OCI-LY3 (cell line): ENCODE data around the gene TSPYL6.

Experiments used
- H2AFZ ChIP-seq: fragments of 200-600, 300-600 bp; shearing (Covaris generic); 2 replicates; pipeline ENCODE4 v1.6.0; 2014; ENCODE audit warnings: antibody characterized with exemption, low read depth, low read length
- H3K27ac ChIP-seq: fragments of 200-600, 300-600 bp; sonication (generic); 2 replicates; pipeline ENCODE4 v1.5.1; 2014; ENCODE audit warnings: mild to moderate bottlenecking, low read length, moderate library complexity, mixed read lengths
- H3K27me3 ChIP-seq: fragments of 200-600, 300-600 bp; sonication (generic); 2 replicates; pipeline ENCODE4 v1.6.1; 2014; ENCODE audit warnings: low read depth, low read length, mixed read lengths
- H3K36me3 ChIP-seq: fragments of 200-600, 300-600 bp; sonication (generic); replicated peaks from 2 replicates; pipeline ENCODE3; 2014; ENCODE audit warnings: low read depth, low read length, mixed read lengths
- H3K4me1 ChIP-seq: fragments of 300-600, 200-600 bp; sonication (generic); 2 replicates; pipeline ENCODE4 v1.6.1; 2014; ENCODE audit warnings: low read length, mixed read lengths
- H3K4me2 ChIP-seq: fragments of 200-600, 300-600 bp; sonication (generic); 2 replicates; pipeline ENCODE4 v1.6.1; 2014; ENCODE audit warnings: low read length, mixed read lengths
- H3K4me3 ChIP-seq: fragments of 300-600, 200-600 bp; sonication (generic); 2 replicates; pipeline ENCODE4 v1.5.1; 2014; ENCODE audit warnings: antibody characterized with exemption, mild to moderate bottlenecking, low read length, moderate library complexity
- H3K79me2 ChIP-seq: fragments of 300-600, 200-600 bp; shearing (Covaris generic); 2 replicates; pipeline ENCODE4 v1.6.1; 2014; ENCODE audit warnings: mild to moderate bottlenecking, low read length, mixed read lengths
- H3K9ac ChIP-seq: fragments of 300-600, 200-600 bp; shearing (Covaris generic); 2 replicates; pipeline ENCODE4 v1.6.0; 2014; ENCODE audit warnings: mild to moderate bottlenecking, low read length, moderate library complexity
- H3K9me3 ChIP-seq: fragments of 200-600, 300-600 bp; shearing (Covaris generic); 2 replicates; pipeline ENCODE4 v1.6.1; 2014; ENCODE audit warnings: low read length, mixed read lengths; ENCODE audit not compliant: insufficient read depth
- H4K20me1 ChIP-seq: fragments of 200-600, 300-600 bp; sonication (generic); 2 replicates; pipeline ENCODE4 v1.6.1; 2016; ENCODE audit warnings: low read length, mixed read lengths; ENCODE audit not compliant: insufficient read depth
- CTCF ChIP-seq: fragments of 200-600, 300-600 bp; sonication (generic); IDR thresholded peaks from 2 replicates; pipeline ENCODE4 v1.5.1; 2014; ENCODE audit warnings: antibody characterized with exemption, low read length, low read depth
- EZH2phosphoT487 ChIP-seq: fragments of 200-600 bp; shearing (Covaris generic); IDR thresholded peaks from 2 replicates; pipeline ENCODE4 v1.6.1; 2018; ENCODE audit warnings: antibody characterized with exemption, mixed run types, low read depth

TSPYL6 gene

GRCh38 chr2:54255230-54256090, 569 bp downstream of the TSPYL6 start:
- Histone ChIP-seq H3K4me1 (no peaks in the 10 kb centered on the region), H3K27ac (no peak overlapping the region), H4K20me1 (no peaks in the 10 kb centered on the region), H3K4me2 (no peak overlapping the region), H3K9me3 (no peaks in the 10 kb centered on the region), H2AFZ (no peak overlapping the region), H3K4me3 (no peak overlapping the region), H3K9ac (no peak overlapping the region), H3K36me3 (no peaks in the 10 kb centered on the region), H3K79me2 (no peaks in the 10 kb centered on the region), H3K27me3 (no peaks in the 10 kb centered on the region)
- no peak for TF ChIP-seq EZH2phosphoT487
- no peak for TF ChIP-seq CTCF

DNA sequence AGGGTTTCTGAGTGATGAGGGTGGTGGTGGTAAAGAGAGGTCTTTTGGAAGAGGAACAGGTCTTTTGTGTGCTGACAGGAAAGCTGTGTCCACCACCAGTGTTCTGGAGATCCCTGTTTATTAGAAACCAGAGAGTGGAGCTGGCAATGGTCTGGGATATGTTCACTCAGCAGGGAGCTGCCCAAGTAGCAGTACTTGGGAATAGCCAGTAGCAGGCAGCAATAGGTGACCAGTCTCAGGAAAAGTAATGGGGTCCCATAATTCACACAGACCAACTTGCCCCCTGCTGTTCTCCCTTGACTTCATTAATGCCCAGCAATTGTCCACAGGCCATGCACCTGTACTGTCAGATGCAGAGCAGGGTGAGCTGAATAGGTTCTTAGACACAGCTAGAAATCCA, 1.8 kb downstream of the TSPYL6 start:
- no peaks in the 10 kb centered on the region for H3K9me3 ChIP-seq
- no peak overlapping the region for H3K4me2 ChIP-seq
- no peaks in the 10 kb centered on the region for H3K27me3 ChIP-seq
- H3K27ac ChIP-seq: no peak overlapping the region
- no peak for TF ChIP-seq CTCF
- no peak for TF ChIP-seq EZH2phosphoT487
- H3K36me3 ChIP-seq: no peaks in the 10 kb centered on the region
- no peaks in the 10 kb centered on the region for H3K4me1 ChIP-seq
- no peak overlapping the region for H3K9ac ChIP-seq
- H4K20me1 ChIP-seq: no peaks in the 10 kb centered on the region
- no peaks in the 10 kb centered on the region for H3K79me2 ChIP-seq
- no peak overlapping the region for H3K4me3 ChIP-seq
- H2AFZ ChIP-seq: no peak overlapping the region

- Histone ChIP-seq H2AFZ (no peak overlapping the region), H3K27ac (no peak overlapping the region), H3K9ac (no peak overlapping the region), H3K9me3 (no peaks in the 10 kb centered on the region), H3K36me3 (no peaks in the 10 kb centered on the region), H3K27me3 (peaks cover 4% of the 10 kb centered on the region; the same call in 1 of the 2 replicates), H4K20me1 (no peaks in the 10 kb centered on the region), H3K4me2 (no peak overlapping the region), H3K4me1 (no peaks in the 10 kb centered on the region), H3K4me3 (no peak overlapping the region), H3K79me2 (no peaks in the 10 kb centered on the region)
- TF ChIP-seq CTCF (no peak), EZH2phosphoT487 (no peak)
Observed at GRCh38 chr2:54249629-54250028, 6.4 kb downstream of the TSPYL6 start.

DNA sequence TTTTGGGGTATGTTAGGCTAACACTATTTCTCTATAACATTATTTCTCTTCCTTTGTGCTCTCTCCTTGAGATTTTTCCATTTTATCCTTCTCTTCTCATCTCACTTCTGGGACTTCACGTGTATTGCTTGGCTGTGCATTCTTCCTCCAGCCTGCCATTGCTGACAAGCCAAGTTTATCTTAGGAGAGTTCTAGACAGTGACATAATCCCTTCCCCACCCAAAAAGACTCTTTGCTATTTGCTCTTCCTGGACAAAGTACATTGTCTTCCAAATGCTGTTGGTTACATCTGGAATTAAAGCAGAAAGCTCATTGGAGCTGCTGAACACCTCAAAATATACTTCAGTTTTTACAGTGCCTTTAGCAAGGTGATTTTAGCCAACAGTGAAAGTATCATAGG, 8.9 kb downstream of the TSPYL6 start:
- H3K9me3 ChIP-seq: no peaks in the 10 kb centered on the region
- no peaks in the 10 kb centered on the region for H4K20me1 ChIP-seq
- peaks cover 4% of the 10 kb centered on the region; the same call in 1 of the 2 replicates for H3K27me3 ChIP-seq
- H3K36me3 ChIP-seq: no peaks in the 10 kb centered on the region
- no peak overlapping the region for H2AFZ ChIP-seq
- no peak overlapping the region for H3K27ac ChIP-seq
- no peak overlapping the region for H3K9ac ChIP-seq
- TF ChIP-seq EZH2phosphoT487 (no peak), CTCF (no peak)
- no peaks in the 10 kb centered on the region for H3K79me2 ChIP-seq
- H3K4me1 ChIP-seq: no peaks in the 10 kb centered on the region
- no peak overlapping the region for H3K4me2 ChIP-seq
- H3K4me3 ChIP-seq: no peak overlapping the region
